Measurements from ENCODE around the gene LMAN2. TPM values are rescaled to one million over a fixed set of nuclear protein-coding genes. Genes with fewer than 3 reads are reported as not detected.

Gene LMAN2
- total RNA-seq, 1 experiment from 2014 or later = 106 TPM

GRCh38 chr5:177368869-177369644 lies 17.6 kb upstream of the LMAN2 start:
- DNase-seq = no peak
- TF ChIP-seq CTCF (conservative IDR thresholded peaks at IDR 0.05) = peak; percentile 68
- H3K4me1 Mint-ChIP-seq = peaks cover 38 to 66% of the 10 kb centered on the region in 2 experiments
- no peak overlapping the region for H3K27ac ChIP-seq (ENCODE audit: insufficient read length, low read depth, low read length)
- H4K8ac ChIP-seq (replicated peaks; ENCODE audit: insufficient read length, low read depth, low read length) = no peak overlapping the region
- no peak overlapping the region for H3K23ac ChIP-seq (ENCODE audit: insufficient read length, low read depth, low read length)
- WGBS (ENCODE audit: extremely low coverage, insufficient read length, low lambda C conversion rate) = no CpG with 5 or more reads among the region's 5 CpGs
- no peaks in the 10 kb centered on the region for H3K79me1 ChIP-seq (ENCODE audit: insufficient read depth, low read depth, low read length, poor library complexity, severe bottlenecking)
- H3K4ac ChIP-seq (ENCODE audit: low read depth, low read length) = no peak overlapping the region
- H3K18ac ChIP-seq (ENCODE audit: insufficient read length, low read depth, low read length) = no peak overlapping the region
- H3K27ac Mint-ChIP-seq = peak overlapping the region in 2 of 3 experiments; percentile 33 to 42; a peak in 2 of 7 replicates
- no peak overlapping the region for H3K9ac ChIP-seq (ENCODE audit: extremely low read depth, insufficient read length, low read length)
- H3K9me3 Mint-ChIP-seq = no peaks in the 10 kb centered on the region; a peak in 1 of 5 replicates
- no peaks in the 10 kb centered on the region for H3K79me2 ChIP-seq (ENCODE audit: insufficient read depth, low read length)
- H3K4me3 Mint-ChIP-seq = peak overlapping the region; percentile 24 to 39; a peak in 3 of 5 replicates
- H3K4me1 ChIP-seq (ENCODE audit: insufficient read depth, low read length) = peaks cover 11% of the 10 kb centered on the region; the same call in 1 of the 2 replicates
- peaks cover 8 to 22% (median 8%) of the 10 kb centered on the region in 3 experiments for H3K36me3 Mint-ChIP-seq (ENCODE audit: insufficient read depth in 1 of 3, low read depth in 3 of 3)
- H2BK12ac ChIP-seq (ENCODE audit: insufficient read length, low read depth, low read length) = no peak overlapping the region
- H4K20me1 ChIP-seq (ENCODE audit: control insufficient read depth, insufficient read depth, insufficient read length) = no peaks in the 10 kb centered on the region
- no peak overlapping the region for H2BK20ac ChIP-seq (ENCODE audit: low read depth, low read length, poor library complexity, severe bottlenecking)
- H3K4me2 ChIP-seq (ENCODE audit: insufficient read depth, insufficient read length, low read length) = no peak overlapping the region
- H3K14ac ChIP-seq (ENCODE audit: insufficient read depth, low read length) = no peak overlapping the region
- H4K5ac ChIP-seq (ENCODE audit: insufficient read length, low read depth, low read length) = no peak overlapping the region
- H3K27me3 ChIP-seq (ENCODE audit: insufficient read depth, low read length) = no peaks in the 10 kb centered on the region; the same call in 1 of the 2 replicates
- no peak overlapping the region for H2BK15ac ChIP-seq (ENCODE audit: low read depth, low read length)
- H2AFZ ChIP-seq (ENCODE audit: low read length) = no peak overlapping the region
- peaks cover 25% of the 10 kb centered on the region for H3K27me3 Mint-ChIP-seq (ENCODE audit: low read depth)
- no peaks in the 10 kb centered on the region for H3K9me3 ChIP-seq (ENCODE audit: control insufficient read depth, low read depth, low read length)
- no peak overlapping the region for H2BK120ac ChIP-seq (ENCODE audit: low read depth, low read length, poor library complexity, severe bottlenecking)
- no peak overlapping the region for H2BK5ac ChIP-seq (ENCODE audit: insufficient read length, low read length)
- H4K91ac ChIP-seq (ENCODE audit: insufficient read length, low read depth, low read length) = no peak overlapping the region
- H3T11ph ChIP-seq (ENCODE audit: low read length) = no peak overlapping the region
- H3K23me2 ChIP-seq (ENCODE audit: insufficient read length, low read depth, low read length, poor library complexity, severe bottlenecking) = peaks cover 10% of the 10 kb centered on the region
- no peak overlapping the region for H3K56ac ChIP-seq (ENCODE audit: insufficient read length, low read depth, low read length)
- no peak overlapping the region for H2AK5ac ChIP-seq (ENCODE audit: insufficient read length, low read length)
